ENCODE data around the gene LEMD2. TPM values are rescaled to one million over a fixed set of nuclear protein-coding genes. Genes with fewer than 3 reads are reported as not detected.

LEMD2 gene
- total and polyA plus RNA-seq, 9 of the 15 experiments (the other 6 are each of a cell fraction or from before 2014, with no cell fraction given): 0.32 to 46.3 (median 30.8) TPM

DNA sequence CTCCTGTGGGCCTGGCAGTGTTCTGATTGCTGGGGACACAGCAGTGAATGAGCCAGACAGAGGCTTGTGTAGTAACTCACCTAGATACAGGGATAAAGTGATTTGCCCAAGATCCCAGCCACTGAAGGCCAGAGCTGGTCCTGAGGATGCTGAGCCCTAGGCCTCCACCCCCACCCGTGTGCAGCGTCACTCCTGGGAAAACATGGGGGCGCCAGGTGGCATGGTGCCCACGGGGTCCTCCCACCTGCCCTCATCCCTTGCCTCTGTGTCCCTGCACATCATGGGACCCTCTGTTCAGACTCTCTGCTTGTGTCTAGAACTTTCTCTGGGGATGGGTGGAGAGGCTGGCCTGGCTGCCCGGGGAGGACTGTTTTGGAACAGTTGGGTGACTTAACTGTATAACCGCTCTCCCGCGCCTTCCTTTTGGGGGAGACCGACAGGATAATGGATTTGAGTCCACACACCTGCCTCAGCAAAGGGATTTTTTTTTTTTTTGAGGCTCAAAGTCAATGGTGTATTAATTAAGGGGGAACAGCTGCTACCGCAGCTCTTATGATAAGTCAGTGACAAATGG is 19.6 kb downstream of the LEMD2 start:
- intact Hi-C loops (cut with micrococcal nuclease): no loop called here
- Histone ChIP-seq H3K36me3 (ENCODE audit: control insufficient read depth, insufficient read depth, low read length) (peaks cover 17% of the 10 kb centered on the region; the same call in 2 of the 3 replicates), H3K4me2 (ENCODE audit: insufficient read depth, low read length) (no peak overlapping the region), H3K9me3 (replicated peaks; ENCODE audit: control insufficient read depth, insufficient read depth, low read depth, low read length) (no peaks in the 10 kb centered on the region), H3K9me1 (ENCODE audit: control insufficient read depth, insufficient read depth, low read length) (no peaks in the 10 kb centered on the region), H4K20me1 (replicated peaks; ENCODE audit: control insufficient read depth, insufficient read depth, low read length) (peaks cover 35% of the 10 kb centered on the region), H3K27me3 (ENCODE audit: control insufficient read depth in 2 of 2, insufficient read depth in 2 of 2, low read length in 2 of 2) (peaks cover 20 to 55% of the 10 kb centered on the region in 2 experiments; a peak in 4 of 5 replicates), H3K27ac (ENCODE audit: extremely low read depth, low read depth, low read length) (no peak overlapping the region), H3K4me1 (replicated peaks in 1 of 2; ENCODE audit: control insufficient read depth in 2 of 2, insufficient read depth in 2 of 2, low read length in 2 of 2) (peaks cover 3 to 18% of the 10 kb centered on the region in 2 experiments; a peak in 3 of 5 replicates), H2AFZ (ENCODE audit: low read depth, low read length) (no peak overlapping the region), H3K4me3 (no peak overlapping the region), H3K79me2 (ENCODE audit: control insufficient read depth, insufficient read depth, low read length) (no peaks in the 10 kb centered on the region), H3K9ac (ENCODE audit: insufficient read depth in 1 of 2, low read depth in 2 of 2, low read length in 2 of 2) (no peak overlapping the region)
- DNase-seq (ENCODE audit: extremely low read depth in 1 of 4, low spot score in 3 of 4) (no peak), ATAC-seq (no peak), FAIRE-seq (no peak)
- in situ Hi-C loops (cut with MboI): no loop called here
- TF ChIP-seq, protein P1, sequence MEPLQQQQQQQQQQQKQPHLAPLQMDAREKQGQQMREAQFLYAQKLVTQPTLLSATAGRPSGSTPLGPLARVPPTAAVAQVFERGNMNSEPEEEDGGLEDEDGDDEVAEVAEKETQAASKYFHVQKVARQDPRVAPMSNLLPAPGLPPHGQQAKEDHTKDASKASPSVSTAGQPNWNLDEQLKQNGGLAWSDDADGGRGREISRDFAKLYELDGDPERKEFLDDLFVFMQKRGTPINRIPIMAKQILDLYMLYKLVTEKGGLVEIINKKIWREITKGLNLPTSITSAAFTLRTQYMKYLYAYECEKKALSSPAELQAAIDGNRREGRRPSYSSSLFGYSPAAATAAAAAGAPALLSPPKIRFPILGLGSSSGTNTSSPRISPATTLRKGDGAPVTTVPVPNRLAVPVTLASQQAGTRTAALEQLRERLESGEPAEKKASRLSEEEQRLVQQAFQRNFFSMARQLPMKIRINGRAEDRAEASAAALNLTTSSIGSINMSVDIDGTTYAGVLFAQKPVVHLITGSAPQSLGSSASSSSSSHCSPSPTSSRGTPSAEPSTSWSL (CRISPR knock-in tag; IDR thresholded peaks at IDR 0.05; ENCODE audit: borderline replicate concordance): no peak
- TF ChIP-seq POLR2G (IDR thresholded peaks at IDR 0.05; ENCODE audit: low read depth, low read length): 0 out of 2 replicates have a peak, but pooled peaks have one; percentile 23
- CTCF ChIA-PET (ENCODE audit: low intra/inter-chr PET ratio): interaction anchor here (1.9 to 2.2 kb wide), 2 partner anchors 258 to 385 kb away, joined by 10 to 13 read pairs; no protein-coding TSS in a partner anchor
- WGBS (ENCODE audit: insufficient coverage, low coverage, missing lambda C conversion rate): 4% methylated on average over 10 of the region's 10 CpGs
- POLR2A ChIA-PET: interaction anchor here (0.6 to 4.8 kb wide), 6 partner anchors 12 to 385 kb away, joined by 3 to 36 read pairs (median 4); no protein-coding TSS in a partner anchor
- BruUV-seq (replicated peaks): no TSS peak

Data from K562 (cell line).